NB4 (cell line): ENCODE measurements around the gene DDX49.
A peak's percentile ranks its signal among the peaks of the same experiment; 100 is the strongest.

ENCODE experiments used
- MYC ChIP-seq: IDR thresholded peaks from 2 replicates; pipeline ENCODE4 v1.6.1; 2011; ENCODE audit warnings: low read depth, low read length
- POLR2A ChIP-seq: IDR thresholded peaks from 2 replicates; pipeline ENCODE4 v1.6.1; 2011; ENCODE audit warnings: mild to moderate bottlenecking; ENCODE audit not compliant: insufficient read length; ENCODE audit errors: extremely low read depth
- TF ChIP-seq, protein P1 (sequence below): IDR thresholded peaks from one replicate; pipeline ENCODE4 v1.5.1; 2012; ENCODE audit warnings: low read depth, low read length

DNA sequence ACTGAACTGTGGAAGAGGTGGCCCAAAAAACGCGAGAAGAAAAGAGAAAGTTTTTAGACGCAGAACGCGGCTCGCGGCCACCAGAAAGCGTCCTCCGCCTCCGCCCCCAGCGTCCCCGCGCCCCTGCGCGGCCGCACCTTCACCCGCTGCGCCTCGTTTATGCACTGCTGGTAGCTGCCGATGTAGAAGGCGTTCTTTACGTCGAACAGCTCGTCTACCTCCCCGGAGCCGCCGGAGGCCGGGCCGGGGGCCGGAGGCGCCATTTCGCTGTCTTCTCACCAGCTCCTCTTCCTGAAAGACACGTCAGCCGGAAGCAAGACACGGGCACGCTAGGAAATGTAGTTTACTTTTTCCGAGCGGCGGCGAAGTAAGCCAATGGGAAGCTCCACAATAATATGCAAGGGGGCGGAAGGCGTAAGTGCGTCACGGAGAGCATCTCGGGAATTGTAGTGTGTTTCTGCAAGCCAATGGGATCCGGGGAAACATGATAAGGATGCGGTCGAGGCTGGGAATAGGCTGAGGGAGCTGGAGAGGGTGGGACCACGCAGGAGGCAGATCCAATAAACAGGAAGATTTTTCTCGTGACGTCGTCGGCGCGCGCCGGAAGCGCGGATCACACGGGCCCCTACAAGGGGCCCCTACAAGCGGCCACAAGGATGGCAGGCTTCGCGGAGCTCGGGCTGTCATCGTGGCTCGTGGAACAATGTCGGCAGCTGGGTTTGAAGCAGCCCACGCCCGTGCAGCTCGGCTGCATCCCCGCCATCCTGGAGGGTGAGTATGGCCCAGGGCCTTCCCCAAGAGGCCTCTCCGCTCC is at the start of gene DDX49, which contains the start of gene COPE:
- TF ChIP-seq, protein P1, sequence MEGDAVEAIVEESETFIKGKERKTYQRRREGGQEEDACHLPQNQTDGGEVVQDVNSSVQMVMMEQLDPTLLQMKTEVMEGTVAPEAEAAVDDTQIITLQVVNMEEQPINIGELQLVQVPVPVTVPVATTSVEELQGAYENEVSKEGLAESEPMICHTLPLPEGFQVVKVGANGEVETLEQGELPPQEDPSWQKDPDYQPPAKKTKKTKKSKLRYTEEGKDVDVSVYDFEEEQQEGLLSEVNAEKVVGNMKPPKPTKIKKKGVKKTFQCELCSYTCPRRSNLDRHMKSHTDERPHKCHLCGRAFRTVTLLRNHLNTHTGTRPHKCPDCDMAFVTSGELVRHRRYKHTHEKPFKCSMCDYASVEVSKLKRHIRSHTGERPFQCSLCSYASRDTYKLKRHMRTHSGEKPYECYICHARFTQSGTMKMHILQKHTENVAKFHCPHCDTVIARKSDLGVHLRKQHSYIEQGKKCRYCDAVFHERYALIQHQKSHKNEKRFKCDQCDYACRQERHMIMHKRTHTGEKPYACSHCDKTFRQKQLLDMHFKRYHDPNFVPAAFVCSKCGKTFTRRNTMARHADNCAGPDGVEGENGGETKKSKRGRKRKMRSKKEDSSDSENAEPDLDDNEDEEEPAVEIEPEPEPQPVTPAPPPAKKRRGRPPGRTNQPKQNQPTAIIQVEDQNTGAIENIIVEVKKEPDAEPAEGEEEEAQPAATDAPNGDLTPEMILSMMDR = no peak
- peak; percentile 72 for TF ChIP-seq MYC
- peak; percentile 63 for TF ChIP-seq POLR2A
